AG04449 (cell line): Measurements from ENCODE around the gene LPIN1.
"Not testable (repeated sequence)": the region's sequence is repeated elsewhere in the genome, so short reads cannot be mapped to it uniquely, and the experiment has no call there.

Source experiments
- CTCF ChIA-PET: fragments of 350-600 bp; formaldehyde crosslinking; extraction: SDS; loops from one replicate; lab custom pipeline; 2021; ENCODE audit warnings: antibody characterized with exemption; lab: Yijun Ruan, JAX
- POLR2A ChIA-PET: fragments of 400-600, 350-600 bp; formaldehyde crosslinking; extraction: SDS; loops from one replicate; lab custom pipeline; 2020; ENCODE audit warnings: antibody characterized with exemption, inconsistent platforms; lab: Yijun Ruan, JAX
- DNase-seq: peaks from one replicate; pipeline ENCODE4 v3.0.0-alpha.2; 2010; ENCODE audit warnings: low read depth, low spot score
- H3K4me3 ChIP-seq: 2 replicates; pipeline ENCODE4 v1.5.1; 2011; ENCODE audit warnings: low read depth, mild to moderate bottlenecking, control low read depth, low read length
- CTCF ChIP-seq: IDR thresholded peaks from one replicate; pipeline ENCODE4 v1.5.1; 2011; ENCODE audit warnings: mild to moderate bottlenecking, moderate library complexity, low read length, control low read depth, inconsistent platforms; ENCODE audit not compliant: insufficient read depth; ENCODE audit errors: missing control alignments

Gene LPIN1

GRCh38 chr2:11809586-11810236 lies 63.3 kb downstream of the LPIN1 start:
- no peak overlapping the region for H3K4me3 ChIP-seq
- no peak for DNase-seq
- TF ChIP-seq CTCF = no peak
- CTCF ChIA-PET = interaction anchor here (1.8 kb wide), 1 partner anchor 27 kb away, joined by 7 read pairs; no protein-coding TSS in a partner anchor
- POLR2A ChIA-PET = no interaction called here

- CTCF ChIA-PET = interaction anchor here (0.9 to 1.8 kb wide), 2 partner anchors 9 to 27 kb away, joined by 4 to 7 read pairs; no protein-coding TSS in a partner anchor
- TF ChIP-seq CTCF = no peak
- POLR2A ChIA-PET = no interaction called here
These were observed 64.0 kb downstream of the LPIN1 start for GRCh38 chr2:11810237-11810977.

GRCh38 chr2:11811036-11811654 lies 64.7 kb downstream of the LPIN1 start:
- ChIA-PET POLR2A (no interaction called here), CTCF (interaction anchor here (0.8 to 0.9 kb wide), 2 partner anchors 9 to 27 kb away, joined by 3 to 4 read pairs; no protein-coding TSS in a partner anchor)
- DNase-seq = no peak
- TF ChIP-seq CTCF = no peak
- no peak overlapping the region for H3K4me3 ChIP-seq

More at GRCh38 chr2:11810237-11810977, 64.0 kb downstream of the LPIN1 start:
- H3K4me3 ChIP-seq = no peak overlapping the region
- DNase-seq = no peak

- CTCF ChIA-PET = no interaction called here
These were observed 66.2 kb downstream of the LPIN1 start for GRCh38 chr2:11812466-11813248.

GRCh38 chr2:11813345-11813744 lies 66.9 kb downstream of the LPIN1 start:
- CTCF ChIA-PET, H3K4me3 ChIP-seq, POLR2A ChIA-PET, DNase-seq: not testable (repeated sequence)

More at GRCh38 chr2:11812466-11813248, 66.2 kb downstream of the LPIN1 start:
- no peak for DNase-seq
- TF ChIP-seq CTCF = no peak
- POLR2A ChIA-PET = no interaction called here
- H3K4me3 ChIP-seq = no peak overlapping the region

- DNase-seq = no peak
- ChIA-PET CTCF (no interaction called here), POLR2A (no interaction called here)
- H3K4me3 ChIP-seq = no peak overlapping the region
- no peak for TF ChIP-seq CTCF
These were observed 67.5 kb downstream of the LPIN1 start for GRCh38 chr2:11813951-11814350.
